ENCODE data around the gene GALM.

Gene GALM

GRCh38 chr2:38709567-38710194 is 43.8 kb downstream of the GALM start (continued):
- TF ChIP-seq ZNF561 (tag by site-specific recombination; IDR thresholded peaks at IDR 0.05; ENCODE audit: borderline replicate concordance) (no peak), KLF9 (tag by site-specific recombination; IDR thresholded peaks at IDR 0.05; ENCODE audit: low read depth) (no peak), IKZF3 (tag by site-specific recombination; IDR thresholded peaks at IDR 0.05) (no peak), BCL11B (tag by site-specific recombination; IDR thresholded peaks at IDR 0.05; ENCODE audit: low read depth) (no peak), ZNF324 (tag by site-specific recombination; IDR thresholded peaks at IDR 0.05) (no peak)

GRCh38 chr2:38711558-38711957 is 45.6 kb downstream of the GALM start:
- Histone ChIP-seq H3K9me3 (ENCODE audit: control insufficient read depth, insufficient read depth, low read depth, low read length) (no peaks in the 10 kb centered on the region), H3K4me3 (ENCODE audit: low read depth, low read length) (no peak overlapping the region), H3K36me3 (ENCODE audit: control insufficient read depth in 2 of 2, insufficient read depth in 1 of 2, low read length in 2 of 2) (peaks cover 0 to 8% of the 10 kb centered on the region in 2 experiments; a peak in 1 of 3 replicates), H3K27ac (ENCODE audit: extremely low read depth, low read depth, low read length) (no peak overlapping the region), H3K4me1 (ENCODE audit: control insufficient read depth, insufficient read depth, low read length) (no peaks in the 10 kb centered on the region)
- no peak for TF ChIP-seq ZNF362 (tag by site-specific recombination; IDR thresholded peaks at IDR 0.05)
- no peak for TF ChIP-seq ZNF280D (tag by site-specific recombination; IDR thresholded peaks at IDR 0.05)
- TF ChIP-seq ZFP37 (tag by site-specific recombination; IDR thresholded peaks at IDR 0.05): no peak
- no peak for TF ChIP-seq SP3 (tag by site-specific recombination; IDR thresholded peaks at IDR 0.05)
- TF ChIP-seq MYNN (tag by site-specific recombination; IDR thresholded peaks at IDR 0.05; ENCODE audit: borderline replicate concordance): no peak
- no peak for TF ChIP-seq PRDM10 (tag by site-specific recombination; IDR thresholded peaks at IDR 0.05)
- no peak for TF ChIP-seq SCRT1 (tag by site-specific recombination; IDR thresholded peaks at IDR 0.05; ENCODE audit: borderline replicate concordance)
- peak; percentile 78 for TF ChIP-seq ZNF513 (tag by site-specific recombination; IDR thresholded peaks at IDR 0.05)
- no peak for TF ChIP-seq OSR2 (tag by site-specific recombination; IDR thresholded peaks at IDR 0.05)
- ChIA-PET POLR2A (no interaction called here), CTCF (no interaction called here)
